Urothelium cell line (cell line): ENCODE data around the gene PRDX5.

Experiments
- DNase-seq: peaks from one replicate; pipeline ENCODE4 v3.0.0; 2011; ENCODE audit warnings: low spot score, mixed read lengths
- FAIRE-seq: peaks from 2 replicates; lab custom pipeline; 2011; peaks lifted over from hg19 to GRCh38; lab: Jason Lieb, UNC

The PRDX5 gene

DNA sequence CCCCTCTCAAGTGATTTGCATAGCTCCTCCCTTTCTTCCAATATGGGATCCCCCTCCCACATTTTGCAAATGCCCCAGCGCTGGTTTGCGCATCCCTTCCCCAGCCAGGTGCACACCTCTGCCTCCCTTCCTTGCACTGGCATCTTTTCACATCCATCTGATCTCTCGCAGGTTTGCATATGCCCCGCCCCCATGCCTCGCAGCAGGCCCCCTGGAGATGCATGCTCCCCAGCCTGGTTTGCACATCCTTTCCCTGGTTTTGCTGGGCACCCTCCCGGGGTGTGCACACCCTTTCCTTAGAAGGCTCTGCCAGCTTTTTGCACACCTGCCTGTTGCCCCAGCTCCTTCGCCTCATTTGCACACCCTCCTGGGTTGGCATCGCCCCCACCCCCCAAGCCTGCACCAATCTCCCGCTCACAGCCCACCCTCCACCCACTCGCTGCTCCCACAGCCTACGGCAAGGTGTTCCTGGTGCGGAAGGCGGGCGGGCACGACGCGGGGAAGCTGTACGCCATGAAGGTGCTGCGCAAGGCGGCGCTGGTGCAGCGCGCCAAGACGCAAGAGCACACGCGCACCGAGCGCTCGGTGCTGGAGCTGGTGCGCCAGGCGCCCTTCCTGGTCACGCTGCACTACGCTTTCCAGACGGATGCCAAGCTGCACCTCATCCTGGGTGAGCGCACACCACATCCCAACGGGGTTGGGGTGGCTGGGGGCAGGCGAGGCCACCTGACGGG lies 42.0 kb downstream of the PRDX5 start:
- DNase-seq: no peak
- no peak for FAIRE-seq

DNA sequence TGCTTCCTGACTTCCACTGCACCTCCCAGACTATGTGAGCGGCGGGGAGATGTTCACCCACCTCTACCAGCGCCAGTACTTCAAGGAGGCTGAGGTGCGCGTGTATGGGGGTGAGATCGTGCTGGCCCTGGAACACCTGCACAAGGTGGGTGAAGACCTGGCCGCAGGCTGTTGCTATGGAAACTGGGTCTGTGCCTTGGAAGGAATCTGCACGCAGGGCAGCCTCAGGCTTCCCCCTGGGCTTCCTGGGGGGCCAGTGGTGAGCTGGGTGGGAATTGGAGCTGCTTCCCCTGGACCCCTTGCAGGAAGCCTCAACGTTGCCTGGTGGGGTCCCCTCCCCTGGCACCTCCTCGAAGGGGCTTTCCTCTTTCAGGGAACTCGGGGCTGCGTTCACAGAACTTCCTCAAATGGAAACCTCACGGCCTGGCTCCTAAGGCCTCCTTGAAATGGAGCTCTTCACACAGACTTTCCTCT lies 42.6 kb downstream of the PRDX5 start:
- FAIRE-seq (no peak), DNase-seq (no peak)

DNA sequence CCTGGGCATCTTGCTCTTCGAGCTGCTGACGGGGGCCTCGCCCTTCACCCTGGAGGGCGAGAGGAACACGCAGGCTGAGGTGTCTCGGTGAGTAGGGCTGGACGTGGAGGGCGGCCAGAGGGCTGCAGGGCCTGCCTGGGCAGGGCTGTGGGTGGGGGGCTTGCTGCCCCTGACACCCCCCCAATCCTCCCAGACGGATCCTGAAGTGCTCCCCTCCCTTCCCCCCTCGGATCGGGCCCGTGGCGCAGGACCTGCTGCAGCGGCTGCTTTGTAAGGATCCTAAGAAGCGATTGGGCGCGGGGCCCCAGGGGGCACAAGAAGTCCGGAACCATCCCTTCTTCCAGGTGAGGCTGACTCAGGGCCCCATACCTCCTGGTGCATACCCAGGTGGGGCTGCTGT lies 43.7 kb downstream of the PRDX5 start:
- FAIRE-seq: no peak
- DNase-seq: no peak

DNA sequence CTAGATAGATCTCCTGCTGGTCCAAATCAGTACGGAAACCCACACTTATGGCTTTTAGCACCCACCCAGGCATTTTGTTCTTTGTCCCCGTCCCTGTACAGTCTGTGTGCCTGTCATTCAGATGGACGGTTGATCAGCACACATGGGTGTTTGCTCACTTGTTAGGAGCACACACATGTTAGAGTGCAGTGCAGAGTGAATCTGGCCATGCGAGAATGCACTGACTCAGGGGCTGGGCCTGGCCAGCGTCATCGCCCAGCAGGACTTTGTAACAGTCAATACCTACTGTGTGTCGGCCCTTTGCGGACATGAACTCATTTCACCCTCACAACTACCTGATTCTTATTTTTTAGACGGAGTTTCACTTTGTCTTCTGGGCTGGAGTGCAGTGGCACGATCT lies 44.4 kb downstream of the PRDX5 start:
- no peak for DNase-seq

DNA sequence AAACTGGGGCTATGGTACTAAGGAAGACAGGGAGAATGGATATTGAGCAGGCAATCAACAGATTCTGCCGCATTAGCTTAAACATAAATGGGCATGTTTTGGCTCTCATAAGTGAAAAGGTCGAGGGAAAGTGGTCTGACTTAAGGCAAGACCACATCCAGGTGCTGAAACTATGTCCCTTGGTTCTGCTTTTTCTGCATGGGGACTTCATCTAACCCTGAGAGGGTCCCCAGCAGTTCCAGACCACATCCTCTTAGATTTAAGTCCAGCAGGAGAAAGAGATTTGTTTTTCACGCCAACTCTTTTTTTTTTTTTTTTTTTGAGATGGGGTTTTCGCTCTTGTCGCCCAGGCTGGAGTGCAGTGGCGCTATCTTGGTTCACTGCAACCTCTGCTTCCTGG lies 46.5 kb downstream of the PRDX5 start:
- no peak for DNase-seq
- no peak for FAIRE-seq

More for the DNA sequence above, 44.4 kb downstream of the PRDX5 start:
- FAIRE-seq: no peak

DNA sequence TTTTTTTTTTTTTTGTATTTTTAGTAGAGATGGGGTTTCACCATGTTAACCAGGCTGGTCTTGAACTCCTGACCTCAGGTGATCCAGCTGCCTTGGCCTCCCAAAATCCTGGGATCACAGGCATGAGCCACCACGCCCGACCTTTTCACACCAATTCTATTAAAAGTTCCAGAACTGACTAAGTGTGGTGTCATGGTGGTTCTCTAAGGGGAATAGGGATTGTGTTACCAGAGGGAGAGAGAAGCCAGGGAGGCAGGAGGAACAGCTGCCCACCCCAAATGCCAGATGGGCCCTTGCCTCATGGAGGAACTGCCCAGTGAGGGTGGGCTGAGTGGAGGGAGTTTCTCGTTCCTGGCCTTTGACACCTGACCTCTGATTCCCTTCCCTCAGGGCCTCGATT lies 47.0 kb downstream of the PRDX5 start:
- DNase-seq (no peak), FAIRE-seq (no peak)

DNA sequence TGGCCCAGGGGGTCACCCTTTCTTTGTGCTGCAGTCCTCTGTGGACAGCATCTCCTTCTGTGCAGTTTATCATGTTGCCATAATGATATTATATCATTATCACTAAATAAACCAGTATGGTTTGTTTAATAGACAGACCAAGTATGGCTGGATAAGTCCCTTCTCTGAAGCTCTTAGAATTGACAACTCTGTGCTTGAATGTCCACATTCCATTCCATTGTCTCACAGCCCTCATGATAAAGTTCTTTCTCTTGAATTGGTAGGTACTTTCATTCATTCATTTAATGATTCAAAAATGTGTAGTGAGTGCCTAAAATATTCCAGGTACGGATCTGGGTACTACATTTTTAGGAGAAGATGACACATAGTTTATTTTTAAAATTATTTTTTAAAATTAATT lies 48.8 kb downstream of the PRDX5 start:
- DNase-seq: no peak

DNA sequence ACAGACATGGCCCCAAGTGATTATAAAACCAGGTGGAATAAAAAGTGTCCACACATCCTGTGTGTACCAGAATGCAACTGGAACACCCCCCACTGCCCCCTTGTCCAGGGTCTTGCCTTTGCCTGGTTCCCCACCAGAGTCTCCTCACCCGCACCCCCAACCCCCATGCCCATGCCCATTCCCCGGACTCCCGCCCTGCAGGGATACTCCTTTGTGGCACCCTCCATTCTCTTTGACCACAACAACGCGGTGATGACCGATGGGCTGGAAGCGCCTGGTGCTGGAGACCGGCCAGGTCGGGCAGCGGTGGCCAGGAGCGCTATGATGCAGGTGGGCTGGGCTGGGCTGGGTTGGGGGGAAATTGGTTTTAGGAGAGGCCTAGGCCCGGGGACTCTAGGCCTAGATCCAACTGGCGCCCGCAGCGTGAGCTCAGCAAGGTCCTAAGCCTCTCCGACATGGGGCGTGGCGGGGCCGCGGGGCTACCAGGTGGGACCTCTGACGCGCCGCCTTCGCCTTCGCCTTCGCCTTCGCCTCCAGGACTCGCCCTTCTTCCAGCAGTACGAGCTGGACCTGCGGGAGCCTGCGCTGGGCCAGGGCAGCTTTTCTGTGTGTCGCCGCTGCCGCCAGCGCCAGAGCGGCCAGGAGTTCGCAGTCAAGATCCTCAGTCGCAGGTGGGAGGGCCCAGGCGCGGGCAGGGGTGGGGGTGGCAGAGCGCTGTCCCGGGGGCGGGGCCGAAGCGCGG lies 50.2 kb downstream of the PRDX5 start:
- DNase-seq (no peak), FAIRE-seq (no peak)

More for the DNA sequence above, 48.8 kb downstream of the PRDX5 start:
- no peak for FAIRE-seq

DNA sequence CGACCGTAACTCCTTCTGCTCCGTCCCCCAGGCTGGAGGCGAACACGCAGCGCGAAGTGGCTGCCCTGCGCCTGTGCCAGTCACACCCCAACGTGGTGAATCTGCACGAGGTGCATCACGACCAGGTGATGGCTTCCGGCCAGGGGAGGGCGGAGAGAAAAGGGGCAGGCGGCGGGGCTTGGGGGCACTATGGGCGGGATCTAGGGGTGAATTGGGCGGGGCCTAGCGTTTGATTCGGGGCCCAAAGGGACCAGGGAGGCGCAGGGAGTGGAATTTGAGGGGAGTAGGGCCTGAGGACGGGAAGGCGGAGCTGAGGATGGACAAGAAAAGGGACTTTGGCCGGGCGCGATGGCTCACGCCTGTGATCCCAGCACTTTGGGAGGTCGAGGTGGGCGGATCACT lies 50.8 kb downstream of the PRDX5 start:
- FAIRE-seq (no peak), DNase-seq (no peak)

DNA sequence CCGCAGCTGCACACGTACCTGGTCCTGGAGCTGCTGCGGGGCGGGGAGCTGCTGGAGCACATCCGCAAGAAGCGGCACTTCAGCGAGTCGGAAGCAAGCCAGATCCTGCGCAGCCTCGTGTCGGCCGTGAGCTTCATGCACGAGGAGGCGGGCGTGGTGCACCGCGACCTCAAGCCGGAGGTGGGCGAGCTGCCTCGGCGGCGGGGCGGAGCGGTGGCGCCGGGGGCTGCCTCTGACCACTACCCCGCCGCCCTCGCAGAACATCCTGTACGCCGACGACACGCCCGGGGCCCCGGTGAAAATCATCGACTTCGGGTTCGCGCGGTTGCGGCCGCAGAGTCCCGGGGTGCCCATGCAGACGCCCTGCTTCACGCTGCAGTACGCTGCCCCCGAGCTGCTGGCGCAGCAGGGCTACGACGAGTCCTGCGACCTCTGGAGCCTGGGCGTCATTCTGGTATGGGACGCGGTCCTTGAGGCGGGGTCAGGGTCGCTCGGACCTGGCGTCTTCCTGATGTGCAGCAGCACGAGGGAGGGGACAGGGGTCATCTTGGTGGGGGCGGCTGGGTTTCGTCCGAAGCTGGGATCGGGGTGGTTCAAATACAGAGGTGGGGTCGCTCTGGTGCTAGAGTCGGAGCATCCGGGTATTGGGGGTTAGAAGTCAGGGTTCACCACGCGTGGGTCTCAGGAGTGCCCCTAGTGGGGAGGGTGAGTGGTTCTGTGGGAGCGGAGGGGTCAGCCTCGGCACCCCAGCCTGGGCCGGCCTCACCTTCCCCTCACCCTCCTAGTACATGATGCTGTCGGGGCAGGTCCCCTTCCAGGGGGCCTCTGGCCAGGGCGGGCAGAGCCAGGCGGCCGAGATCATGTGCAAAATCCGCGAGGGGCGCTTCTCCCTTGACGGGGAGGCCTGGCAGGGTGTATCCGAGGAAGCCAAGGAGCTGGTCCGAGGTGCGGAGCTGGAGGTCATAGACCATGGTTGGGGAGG lies 51.8 kb downstream of the PRDX5 start:
- DNase-seq (no peak), FAIRE-seq (no peak)

DNA sequence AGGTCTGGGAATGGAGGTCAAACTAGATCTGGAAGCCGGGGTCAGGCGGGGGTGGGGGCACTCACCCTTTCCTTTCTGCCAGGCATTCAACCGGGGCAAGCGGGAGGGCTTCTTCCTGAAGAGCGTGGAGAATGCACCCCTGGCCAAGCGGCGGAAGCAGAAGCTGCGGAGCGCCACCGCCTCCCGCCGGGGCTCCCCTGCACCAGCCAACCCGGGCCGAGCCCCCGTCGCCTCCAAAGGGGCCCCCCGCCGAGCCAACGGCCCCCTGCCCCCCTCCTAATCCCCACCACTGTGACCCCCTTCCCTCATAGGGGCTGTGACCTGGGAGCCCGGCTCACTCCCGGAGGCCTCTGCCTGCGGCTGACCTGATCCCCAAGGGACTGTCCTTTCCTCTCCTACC lies 53.3 kb downstream of the PRDX5 start:
- no peak for FAIRE-seq
- DNase-seq: no peak
